Endodermal cell (in vitro differentiated cells): ENCODE data around the gene BTK. TPM values are rescaled to one million over a fixed set of nuclear protein-coding genes. Genes with fewer than 3 reads are reported as not detected.
A peak's percentile ranks its signal among the peaks of the same experiment; 100 is the strongest.
"Not testable (repeated sequence)": the region's sequence is repeated elsewhere in the genome, so short reads cannot be mapped to it uniquely, and the experiment has no call there.

Experiments
- DNase-seq: peaks from one replicate; pipeline ENCODE4 v3.0.0-alpha.2; 2017
- H3K27ac ChIP-seq: 2 replicates; pipeline ENCODE4 v1.5.1; 2013; ENCODE audit warnings: mild to moderate bottlenecking, low read depth, low read length, moderate library complexity
- H3K27me3 ChIP-seq: 2 replicates; pipeline ENCODE4 v1.6.1; 2013; ENCODE audit warnings: mild to moderate bottlenecking, low read length, moderate library complexity; ENCODE audit not compliant: insufficient read depth, control insufficient read depth, poor library complexity, severe bottlenecking
- H3K36me3 ChIP-seq: 2 replicates; pipeline ENCODE4 v1.7.0; 2013; ENCODE audit warnings: mild to moderate bottlenecking, low read length, moderate library complexity; ENCODE audit not compliant: control insufficient read depth, insufficient read depth
- H3K4me1 ChIP-seq: one replicate; pipeline ENCODE4 v1.7.0; 2013; ENCODE audit warnings: low read length; ENCODE audit not compliant: control insufficient read depth, insufficient read depth
- H3K4me3 ChIP-seq: 2 replicates; pipeline ENCODE4 v1.5.1; 2013; ENCODE audit warnings: mild to moderate bottlenecking, low read length, moderate library complexity
- H3K9ac ChIP-seq: 2 replicates; pipeline ENCODE4 v1.6.1; 2013; ENCODE audit warnings: mild to moderate bottlenecking, low read length, moderate library complexity; ENCODE audit not compliant: poor library complexity, severe bottlenecking; ENCODE audit errors: extremely low read depth
- H3K9me3 ChIP-seq: 2 replicates; pipeline ENCODE4 v1.6.1; 2013; ENCODE audit warnings: mild to moderate bottlenecking, low read length, moderate library complexity; ENCODE audit not compliant: control insufficient read depth
- H3K27ac Mint-ChIP-seq: 2 replicates; pipeline ENCODE4 v1.8.0; 2020; ENCODE audit warnings: mixed read lengths
- H3K27me3 Mint-ChIP-seq: 2 replicates; pipeline ENCODE4 v1.8.0; 2021; ENCODE audit warnings: mild to moderate bottlenecking, mixed read lengths; ENCODE audit not compliant: insufficient read depth
- H3K36me3 Mint-ChIP-seq: 2 replicates; pipeline ENCODE4 v1.8.0; 2020; ENCODE audit warnings: low read depth, mixed read lengths
- H3K4me1 Mint-ChIP-seq: 2 replicates; pipeline ENCODE4 v1.8.0; 2020; ENCODE audit warnings: mixed read lengths
- H3K4me3 Mint-ChIP-seq: 2 replicates; pipeline ENCODE4 v1.8.0; 2020; ENCODE audit warnings: mild to moderate bottlenecking, moderate library complexity, mixed read lengths
- H3K9me3 Mint-ChIP-seq: 2 replicates; pipeline ENCODE4 v1.8.0; 2020; ENCODE audit warnings: mild to moderate bottlenecking, mixed read lengths
- WGBS, 2 experiments: methylation state at CpG; one replicate each; pipeline versions ENCODE4 v1.1.5 to v1.1.7; 2013; ENCODE audit warnings: missing lambda C conversion rate in 2 of 2, mixed read lengths in 1 of 2; ENCODE audit not compliant: insufficient coverage in 1 of 2, insufficient read length in 1 of 2; 5-methylcytosine and 5-hydroxymethylcytosine counted together
- total RNA-seq, 2 donors: library from RNA; stranded (reverse); fragmentation: NEBNext Ultra II Directional in 1 of 2; extraction: Animal tissue kit (Norgen Biotek cat#: 25700) in 1 of 2; gene quantifications; 2 replicates in 1 of 2; 3 replicates in 1 of 2; pipeline ENCODE4 v1.2.1, GENCODE V29; 2021
- TF ChIP-seq, protein P1 (sequence below): fragments of 200-600 bp; sonication (generic); conservative IDR thresholded peaks from 2 replicates; pipeline ENCODE4 v1.5.0; 2021; ENCODE audit warnings: antibody characterized with exemption, mild to moderate bottlenecking

The BTK gene
- total RNA-seq, 2 donors from 2014 or later: 2.3 to 3.4 TPM

DNA sequence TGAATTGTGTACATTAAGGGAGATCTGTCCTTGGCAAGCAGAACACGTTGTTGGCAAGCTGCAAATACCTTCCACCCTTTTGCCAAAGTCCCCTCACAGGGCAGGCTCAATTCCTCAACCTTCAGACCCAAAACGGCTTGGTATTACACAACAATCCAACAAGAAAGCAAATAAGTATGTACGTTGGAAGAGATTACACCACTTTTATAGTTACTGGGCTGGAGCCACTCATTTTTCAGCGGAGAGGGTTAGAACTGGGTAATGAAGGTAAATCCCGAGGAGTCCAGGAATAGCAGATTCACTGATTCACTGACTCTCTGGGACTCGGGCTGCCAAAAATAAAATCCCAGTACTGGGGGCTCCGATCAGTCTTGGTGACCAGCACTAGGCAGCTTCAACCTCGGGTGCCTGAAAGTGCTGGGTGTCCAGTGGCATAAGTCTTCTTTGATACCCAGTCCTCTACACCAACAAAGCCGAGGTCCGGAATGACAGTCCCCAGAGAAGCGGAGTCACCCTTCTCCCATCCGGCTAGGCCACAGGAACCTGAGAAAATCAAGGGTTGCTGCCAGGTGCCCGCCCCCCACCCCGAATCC lies 38.0 kb downstream of the BTK start:
- H3K9me3 Mint-ChIP-seq: peaks cover 56% of the 10 kb centered on the region
- H3K4me3 Mint-ChIP-seq: peak overlapping the region; percentile 84
- peak overlapping the region; percentile 92 for H3K4me3 ChIP-seq
- no peaks in the 10 kb centered on the region for H3K27me3 ChIP-seq
- 0% methylated on average over 1 to 13 of the region's 14 CpGs for WGBS, 2 experiments
- H3K27ac ChIP-seq: no peak overlapping the region
- peaks cover 14% of the 10 kb centered on the region for H3K36me3 Mint-ChIP-seq
- H3K9ac ChIP-seq: peak overlapping the region; percentile 57
- no peaks in the 10 kb centered on the region for H3K9me3 ChIP-seq
- no peak for DNase-seq
- H3K36me3 ChIP-seq: peaks cover 12% of the 10 kb centered on the region
- H3K27me3 Mint-ChIP-seq: peaks cover 4% of the 10 kb centered on the region
- TF ChIP-seq, protein P1, sequence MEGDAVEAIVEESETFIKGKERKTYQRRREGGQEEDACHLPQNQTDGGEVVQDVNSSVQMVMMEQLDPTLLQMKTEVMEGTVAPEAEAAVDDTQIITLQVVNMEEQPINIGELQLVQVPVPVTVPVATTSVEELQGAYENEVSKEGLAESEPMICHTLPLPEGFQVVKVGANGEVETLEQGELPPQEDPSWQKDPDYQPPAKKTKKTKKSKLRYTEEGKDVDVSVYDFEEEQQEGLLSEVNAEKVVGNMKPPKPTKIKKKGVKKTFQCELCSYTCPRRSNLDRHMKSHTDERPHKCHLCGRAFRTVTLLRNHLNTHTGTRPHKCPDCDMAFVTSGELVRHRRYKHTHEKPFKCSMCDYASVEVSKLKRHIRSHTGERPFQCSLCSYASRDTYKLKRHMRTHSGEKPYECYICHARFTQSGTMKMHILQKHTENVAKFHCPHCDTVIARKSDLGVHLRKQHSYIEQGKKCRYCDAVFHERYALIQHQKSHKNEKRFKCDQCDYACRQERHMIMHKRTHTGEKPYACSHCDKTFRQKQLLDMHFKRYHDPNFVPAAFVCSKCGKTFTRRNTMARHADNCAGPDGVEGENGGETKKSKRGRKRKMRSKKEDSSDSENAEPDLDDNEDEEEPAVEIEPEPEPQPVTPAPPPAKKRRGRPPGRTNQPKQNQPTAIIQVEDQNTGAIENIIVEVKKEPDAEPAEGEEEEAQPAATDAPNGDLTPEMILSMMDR: no peak
- no peaks in the 10 kb centered on the region for H3K4me1 Mint-ChIP-seq
- no peaks in the 10 kb centered on the region for H3K4me1 ChIP-seq
- peak overlapping the region; percentile 90 for H3K27ac Mint-ChIP-seq

DNA sequence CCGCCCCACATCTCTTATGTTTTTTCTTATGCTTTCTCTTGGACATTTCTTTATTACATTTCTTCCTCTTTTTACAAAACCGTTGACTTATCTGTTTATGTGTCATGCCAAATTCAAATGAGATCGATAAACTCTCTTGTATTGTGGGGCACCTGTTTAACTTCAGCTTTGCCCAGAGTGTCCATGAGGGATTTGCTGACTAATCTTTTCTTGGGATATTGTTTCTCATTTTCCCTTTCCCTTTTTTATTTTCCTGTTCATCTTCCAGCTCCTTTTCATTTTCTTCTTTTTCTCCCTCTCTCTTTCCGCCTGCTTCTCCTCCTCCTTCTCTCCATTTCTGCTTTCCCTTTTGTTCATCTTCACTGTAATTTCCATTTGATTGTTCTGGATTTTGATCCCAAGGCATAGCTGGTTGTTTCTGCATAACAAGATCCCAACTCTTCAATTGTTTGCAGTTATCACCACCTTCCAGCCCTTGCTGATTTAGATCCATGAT lies 48.2 kb downstream of the BTK start:
- Mint-ChIP-seq H3K4me3 (no peak overlapping the region), H3K27ac (no peak overlapping the region), H3K27me3 (no peaks in the 10 kb centered on the region), H3K9me3 (peaks cover 52% of the 10 kb centered on the region), H3K4me1 (no peaks in the 10 kb centered on the region), H3K36me3 (no peaks in the 10 kb centered on the region)
- H3K9me3 ChIP-seq: no peaks in the 10 kb centered on the region
- no peak overlapping the region for H3K4me3 ChIP-seq
- H3K27ac ChIP-seq: no peak overlapping the region
- TF ChIP-seq, protein P1: no peak
- no peak overlapping the region for H3K9ac ChIP-seq
- H3K27me3 ChIP-seq: no peaks in the 10 kb centered on the region
- no peaks in the 10 kb centered on the region for H3K36me3 ChIP-seq
- 90 to 93% methylated on average over 2 to 4 of the region's 4 CpGs for WGBS, 2 experiments
- no peak for DNase-seq
- H3K4me1 ChIP-seq: no peaks in the 10 kb centered on the region

GRCh38 chrX:101334310-101334709 lies 51.7 kb downstream of the BTK start:
- H3K9ac ChIP-seq, H3K4me1 Mint-ChIP-seq, H3K4me3 Mint-ChIP-seq, H3K36me3 ChIP-seq, H3K4me3 ChIP-seq, H3K27ac Mint-ChIP-seq, H3K27me3 Mint-ChIP-seq, DNase-seq, H3K27me3 ChIP-seq, H3K27ac ChIP-seq, H3K9me3 ChIP-seq, H3K4me1 ChIP-seq, H3K36me3 Mint-ChIP-seq: not testable (repeated sequence)
- WGBS, 2 experiments: 67 to 93% methylated on average over 1 to 7 of the region's 7 CpGs
- H3K9me3 Mint-ChIP-seq: peaks cover 66% of the 10 kb centered on the region

DNA sequence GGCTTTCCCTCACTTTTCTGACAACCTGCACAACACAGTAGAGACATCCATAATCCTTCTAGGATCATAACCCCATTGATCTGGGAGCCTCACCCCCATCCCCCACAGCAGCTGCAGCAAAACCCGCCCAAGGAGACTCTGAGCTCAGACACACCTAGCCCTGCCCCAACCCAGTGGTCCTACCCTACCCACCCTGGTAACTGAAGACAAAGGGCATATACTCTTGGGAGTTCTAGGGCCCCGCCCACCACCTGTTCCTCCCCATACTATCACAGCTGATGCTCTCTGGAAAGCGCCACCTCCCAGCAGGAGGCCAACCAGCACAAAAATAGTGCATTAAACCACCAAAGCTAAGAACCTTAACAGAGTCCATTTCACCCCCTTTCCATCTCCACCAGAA lies 59.4 kb downstream of the BTK start:
- H3K4me1 Mint-ChIP-seq, DNase-seq, H3K4me1 ChIP-seq, H3K9me3 ChIP-seq, H3K36me3 Mint-ChIP-seq, H3K27me3 ChIP-seq, H3K4me3 Mint-ChIP-seq, H3K36me3 ChIP-seq, H3K4me3 ChIP-seq, H3K9ac ChIP-seq, H3K27ac ChIP-seq, H3K27me3 Mint-ChIP-seq, H3K27ac Mint-ChIP-seq: not testable (repeated sequence)
- H3K9me3 Mint-ChIP-seq: peaks cover 61% of the 10 kb centered on the region
- WGBS, 2 experiments: 82% methylated on average over 3 of the region's 3 CpGs; no CpG with 5 or more reads in 1 of the 2 experiments
